Occipital lobe (tissue), 2 donors: ENCODE data around the gene CHCHD1. TPM values are rescaled to one million over a fixed set of nuclear protein-coding genes. Genes with fewer than 3 reads are reported as not detected.
"Not testable (repeated sequence)": the region's sequence is repeated elsewhere in the genome, so short reads cannot be mapped to it uniquely, and the experiment has no call there.

Source experiments
- DNase-seq: peaks from one replicate; lab custom pipeline; 2025; lab: John Stamatoyannopoulos, UW
- total RNA-seq: library from RNA; depleted of rRNA; stranded (reverse); fragments of >200 nt; gene quantifications from one replicate; pipeline ENCODE4 v1.2.3, GENCODE V29; 2014

The CHCHD1 gene
- total RNA-seq, 1 donor from 2014 or later: 14.5 TPM

DNA sequence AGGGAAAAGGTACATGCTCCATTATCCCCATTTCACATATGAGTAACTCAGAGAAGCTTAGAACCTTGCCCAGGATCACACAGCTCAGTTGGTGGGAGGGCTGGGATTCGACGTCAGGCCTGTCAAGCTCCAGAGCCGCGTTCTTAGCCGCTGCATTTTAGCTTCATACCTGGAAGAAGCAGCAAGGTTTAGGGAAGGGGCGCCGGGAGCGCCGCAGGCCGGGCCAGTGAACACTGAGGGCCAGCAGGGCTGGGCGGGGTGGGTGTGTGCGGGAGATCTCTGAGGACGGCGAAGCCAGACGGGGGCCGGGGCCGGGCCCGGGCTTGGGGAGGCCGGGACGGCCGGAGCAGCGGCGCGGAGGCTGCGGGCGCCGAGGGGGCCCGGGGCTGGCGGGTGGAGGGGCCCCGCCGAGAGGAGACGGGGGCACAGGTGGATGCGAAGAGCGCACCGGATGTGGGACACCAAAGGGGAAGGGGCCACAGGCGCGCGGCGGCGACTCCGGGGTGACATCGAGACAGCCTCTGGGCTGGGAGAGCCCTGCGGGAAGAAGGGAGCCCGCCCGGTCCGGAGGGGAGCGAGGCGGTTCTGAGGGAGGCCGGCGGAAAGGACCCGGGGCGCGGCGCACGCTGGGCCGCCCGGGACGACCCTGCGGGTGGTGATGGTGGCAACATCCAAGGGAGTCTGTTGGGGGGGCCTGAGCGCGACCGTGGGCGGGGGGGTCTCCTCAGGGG is 29.1 kb downstream of the CHCHD1 start:
- DNase-seq: no peak

DNA sequence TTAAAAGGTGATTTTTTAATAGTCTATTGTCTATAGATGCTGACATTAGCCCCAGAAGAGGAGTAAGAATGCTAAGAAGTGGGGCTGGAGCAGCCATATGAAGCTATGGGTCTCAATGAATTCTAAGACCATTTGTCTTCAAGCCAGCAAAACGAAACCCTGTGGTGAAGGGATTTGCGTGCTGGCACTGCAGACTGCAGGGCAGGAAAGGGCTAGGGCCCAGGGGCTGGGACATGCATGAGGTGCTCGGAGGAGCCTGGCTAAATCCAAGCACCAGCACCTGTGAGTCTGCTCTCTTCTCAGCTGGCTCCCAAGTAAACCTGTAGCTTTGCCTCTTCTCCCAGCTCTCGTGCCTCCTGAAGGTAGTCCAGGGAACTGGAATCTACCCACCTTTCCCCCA is 30.8 kb downstream of the CHCHD1 start:
- no peak for DNase-seq

DNA sequence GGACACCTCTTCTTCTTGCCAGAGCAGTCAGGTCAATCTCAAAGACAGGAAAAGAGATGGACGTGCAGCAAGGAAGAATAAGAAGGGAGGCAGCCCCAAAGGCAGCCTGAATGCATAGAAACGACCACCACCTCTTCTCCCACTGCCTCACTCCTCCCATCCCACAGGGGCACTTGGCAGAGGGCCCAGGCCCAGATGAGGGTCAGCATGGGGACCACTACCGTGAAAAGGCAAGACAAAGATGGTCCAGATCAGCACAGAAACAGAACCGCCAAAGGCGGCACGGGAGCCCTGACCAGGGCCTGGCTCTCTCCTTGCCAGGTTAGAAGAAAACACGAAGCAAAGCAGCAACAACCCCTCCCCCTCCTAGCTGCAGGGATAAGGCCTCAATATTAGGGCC is 31.5 kb downstream of the CHCHD1 start:
- DNase-seq: no peak

DNA sequence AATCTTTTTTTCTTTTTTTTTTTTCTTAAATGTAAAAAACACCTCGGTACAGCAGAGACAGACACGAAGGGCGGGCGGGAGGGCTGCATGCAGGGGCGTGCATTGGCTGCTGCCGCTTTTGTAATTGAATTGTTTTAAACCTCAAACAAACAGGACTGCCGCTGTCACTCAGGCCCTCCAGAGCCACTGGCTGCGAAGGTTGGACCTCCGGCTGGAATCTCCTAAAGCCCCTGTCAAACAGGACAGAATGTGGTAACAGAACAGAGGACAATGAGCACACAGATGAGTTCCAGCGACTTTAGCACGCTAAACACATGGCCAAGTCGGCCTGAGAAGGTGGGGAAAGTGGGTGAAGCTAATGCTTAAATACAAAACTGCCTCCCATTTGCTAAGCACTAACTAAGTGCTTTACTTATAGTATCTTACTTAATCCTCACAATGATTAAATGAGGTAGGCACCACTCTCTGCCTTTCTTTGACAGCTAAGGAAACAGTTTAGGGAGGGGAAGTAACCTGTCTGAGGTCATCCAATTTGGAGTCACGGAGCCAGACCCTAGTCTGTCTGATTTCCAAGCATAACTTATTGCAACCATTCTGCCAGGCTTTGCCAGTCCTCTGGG is 32.5 kb downstream of the CHCHD1 start:
- DNase-seq: no peak

DNA sequence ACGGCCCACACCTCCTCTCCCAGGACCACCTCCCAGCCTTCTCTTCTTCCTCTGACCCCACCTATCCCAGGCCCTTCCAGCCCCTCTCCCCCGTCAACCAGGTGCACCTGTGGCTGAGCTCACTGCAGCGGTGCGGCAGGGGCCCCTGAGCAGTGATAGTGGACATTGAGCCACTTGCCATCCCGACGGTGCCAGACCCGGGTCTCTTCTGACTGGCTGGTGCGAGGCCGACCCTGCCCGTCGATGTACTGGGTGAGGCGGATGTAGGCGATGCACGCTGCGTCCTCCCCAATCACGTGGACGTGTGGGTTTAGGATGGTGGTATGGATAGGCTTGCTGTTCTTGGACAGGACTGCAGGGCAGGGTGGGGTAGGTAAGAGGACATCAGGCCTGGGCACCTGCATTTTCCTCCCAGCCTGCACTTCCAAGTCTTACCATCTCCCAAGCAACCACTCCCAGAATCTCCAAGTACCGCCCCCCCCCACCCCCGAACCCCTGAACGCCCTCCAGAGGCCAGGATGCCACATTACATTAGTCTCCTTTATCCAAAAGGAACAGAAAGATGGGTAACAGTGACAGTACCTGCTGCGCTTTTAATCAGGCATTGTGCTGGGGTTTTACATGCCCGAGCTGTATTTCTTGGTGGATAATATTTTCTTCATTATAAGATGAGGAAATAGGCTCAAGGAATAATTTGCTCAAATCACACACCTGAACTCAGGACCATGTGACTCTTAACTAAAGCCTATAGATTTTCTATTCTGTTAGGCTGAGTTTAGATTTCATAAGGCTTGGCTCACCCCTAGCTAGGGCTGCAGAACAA is 33.3 kb downstream of the CHCHD1 start:
- DNase-seq: no peak

DNA sequence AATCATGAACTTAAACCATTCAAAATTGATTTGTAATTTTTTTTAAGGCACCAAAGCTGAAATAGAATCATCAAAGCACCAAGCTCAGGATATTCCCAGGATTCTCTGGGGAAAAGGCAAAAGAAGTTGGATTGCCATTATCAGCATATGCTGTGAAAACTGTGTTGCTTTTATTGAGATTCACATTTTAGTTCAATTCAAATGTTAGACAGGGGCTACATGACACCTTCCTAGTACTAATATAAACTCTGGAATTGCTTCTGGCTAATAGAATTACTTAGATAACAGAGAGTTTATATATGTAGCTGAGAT is 33.8 kb downstream of the CHCHD1 start:
- no peak for DNase-seq

DNA sequence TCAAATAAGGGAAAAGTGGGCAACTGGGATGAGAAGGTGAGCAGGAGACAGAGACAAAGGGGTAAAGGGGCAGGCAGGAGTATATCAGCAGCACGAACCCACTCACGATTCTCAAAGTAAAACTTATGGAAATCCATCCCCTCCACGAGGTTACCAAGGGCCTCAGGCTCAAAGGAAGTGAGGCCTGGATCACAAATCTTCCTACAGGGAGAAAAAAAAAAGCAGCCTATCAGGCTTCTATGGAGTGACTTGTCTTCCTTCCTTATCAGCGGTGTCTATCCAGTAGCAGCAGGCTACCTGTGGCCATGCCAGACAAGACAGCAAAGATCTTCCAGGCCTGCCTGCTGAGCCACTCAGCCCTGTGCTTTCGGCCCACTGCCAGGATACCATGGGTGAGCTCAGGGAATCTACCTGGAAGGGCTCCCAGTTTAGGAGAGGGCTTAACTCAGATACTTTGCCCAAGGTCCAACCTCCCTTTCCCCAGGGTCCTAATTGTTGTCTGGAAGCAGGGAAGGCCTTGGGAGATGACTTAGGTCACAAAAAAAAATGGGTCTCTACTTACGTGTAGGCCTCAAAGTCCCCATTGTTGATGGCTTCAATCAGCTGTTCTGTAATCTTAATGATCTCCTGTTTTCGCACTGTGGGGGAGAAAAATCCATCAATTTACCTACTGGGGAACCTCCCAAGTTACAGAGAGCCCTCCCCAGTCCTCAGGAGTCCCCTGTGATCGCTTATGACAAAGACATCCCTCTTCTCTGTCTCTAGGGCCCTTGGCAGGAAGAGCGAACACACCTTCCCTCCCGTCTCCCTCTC is 35.3 kb downstream of the CHCHD1 start:
- no peak for DNase-seq

DNA sequence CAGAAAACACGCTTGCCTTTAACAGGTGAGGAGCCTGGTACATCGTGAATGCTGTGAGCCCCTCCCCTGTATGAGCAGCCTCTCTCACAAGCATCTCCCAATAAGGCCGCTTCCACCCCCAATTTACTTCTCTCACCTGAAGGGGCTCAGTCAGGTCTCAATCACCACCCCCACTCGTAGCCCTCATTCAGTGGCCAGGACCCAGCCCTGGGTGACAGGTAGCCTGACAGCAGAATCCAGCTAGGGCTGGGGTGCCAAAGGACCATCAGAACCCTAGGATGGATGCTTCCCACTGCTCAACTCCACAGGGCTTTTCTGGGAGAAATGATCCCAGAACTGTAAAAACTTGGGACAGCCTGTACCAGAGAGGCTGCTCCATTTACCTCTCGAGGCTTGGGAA is 36.0 kb downstream of the CHCHD1 start:
- no peak for DNase-seq

DNA sequence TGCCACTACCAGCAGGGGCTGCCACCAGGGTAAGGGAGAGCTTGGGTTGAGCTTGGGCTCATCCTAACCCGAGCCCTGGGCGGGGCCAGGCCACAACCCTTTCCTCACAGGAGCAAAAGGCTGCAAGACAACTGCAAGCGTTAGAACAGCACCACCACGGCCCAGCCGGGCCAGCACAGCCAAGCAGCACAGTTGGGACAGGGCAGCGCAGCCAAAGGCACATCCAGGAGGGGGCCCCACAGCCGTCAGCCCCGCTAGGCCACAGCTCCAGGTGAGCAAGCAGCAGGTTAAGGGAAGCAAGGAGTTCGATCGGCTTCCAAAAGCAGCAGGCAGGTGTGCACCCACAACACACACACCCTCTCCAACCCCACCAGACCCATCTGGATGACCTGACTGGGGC is 36.6 kb downstream of the CHCHD1 start:
- no peak for DNase-seq

DNA sequence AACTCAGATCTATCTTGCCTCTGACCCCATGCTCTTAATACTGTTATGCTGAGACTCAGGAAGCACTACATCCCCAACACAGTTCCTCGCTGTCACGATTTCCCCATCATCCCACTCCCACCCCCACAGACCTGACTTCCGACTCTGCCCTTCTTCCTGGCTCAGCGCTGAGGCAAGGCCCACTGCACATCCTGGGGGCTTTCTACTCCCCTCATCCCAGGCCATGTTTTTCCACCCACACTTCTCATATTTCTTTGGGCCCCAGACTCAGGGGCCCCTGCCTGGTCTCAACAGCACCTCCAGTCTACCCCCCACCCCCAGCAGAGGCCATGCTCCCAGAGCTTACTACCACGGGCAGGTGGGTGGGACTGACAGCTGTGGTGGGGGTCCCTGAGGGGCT is 37.2 kb downstream of the CHCHD1 start:
- no peak for DNase-seq

DNA sequence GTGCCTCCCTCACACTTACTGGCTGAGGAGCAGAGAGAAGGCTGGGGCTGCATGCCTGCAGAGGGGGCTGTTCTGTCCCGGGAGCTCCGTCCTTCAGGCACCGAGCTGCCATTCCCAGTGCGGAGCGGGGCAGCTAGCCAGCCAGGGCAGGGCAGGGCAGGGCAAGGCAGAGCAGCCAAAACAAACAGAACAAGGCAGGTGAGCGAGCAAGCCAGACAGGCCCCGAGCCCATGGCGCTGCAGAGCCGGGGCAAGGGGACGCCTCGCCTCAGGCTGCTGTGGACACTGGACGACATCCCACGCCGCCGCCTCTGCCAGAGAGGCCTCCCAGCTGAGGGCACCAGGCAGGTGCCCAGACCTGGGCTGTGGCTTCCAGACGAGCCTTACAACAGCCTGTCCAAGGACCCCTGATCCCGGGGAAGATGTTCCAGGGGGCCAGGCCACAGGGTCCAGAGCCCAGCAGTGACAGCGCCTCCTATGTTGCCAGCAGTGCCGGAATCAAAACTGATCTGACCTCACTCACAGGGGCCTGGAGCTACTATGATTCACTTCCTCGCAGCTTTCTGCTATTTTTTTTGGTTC is 37.8 kb downstream of the CHCHD1 start:
- no peak for DNase-seq

DNA sequence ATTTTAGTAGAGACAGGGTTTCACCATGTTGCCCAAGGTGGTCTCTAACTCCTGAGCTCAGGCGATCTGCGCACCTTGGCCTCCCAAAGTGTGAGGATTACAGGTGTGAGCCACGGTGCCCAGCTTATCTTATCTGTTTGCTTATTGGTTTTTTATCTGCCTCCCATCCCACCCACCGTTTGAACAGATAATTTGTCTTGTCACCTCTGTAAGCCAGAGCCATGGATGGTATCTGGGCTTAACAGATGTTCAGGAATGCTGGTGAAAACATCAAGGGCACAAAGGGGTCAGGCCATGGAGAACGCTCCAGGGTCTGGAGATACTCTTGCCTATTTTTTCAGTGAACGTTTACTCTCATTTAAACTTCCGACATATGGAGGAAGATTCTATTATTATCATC is 41.5 kb downstream of the CHCHD1 start:
- DNase-seq: no peak

DNA sequence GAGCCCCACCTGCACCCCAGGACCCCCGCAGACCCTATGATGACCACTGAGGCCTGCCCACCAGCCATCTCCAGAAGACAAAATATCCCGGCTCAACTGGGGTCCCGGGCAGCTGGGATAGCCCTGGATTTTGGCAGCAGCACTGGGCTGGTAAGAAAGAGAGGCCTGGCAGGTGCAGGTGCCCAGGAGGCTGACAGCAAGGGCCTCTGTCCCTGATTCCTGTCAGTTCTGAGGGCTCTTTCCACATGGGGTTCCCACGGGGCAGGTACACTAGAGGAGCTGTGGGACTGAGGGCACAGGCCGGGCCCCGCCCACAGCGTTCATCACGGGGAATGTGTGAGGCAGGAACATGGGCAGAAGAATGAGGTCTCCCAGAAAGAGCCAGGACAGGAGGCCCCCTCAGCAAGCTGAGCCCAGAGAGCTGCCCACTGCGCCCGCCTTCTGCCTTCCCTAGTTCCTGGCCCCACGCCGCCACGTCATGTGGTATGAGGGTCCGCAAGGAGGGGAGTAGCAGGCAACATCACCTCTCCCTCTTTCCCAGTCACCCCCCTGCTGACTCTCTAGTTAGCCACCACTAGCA is 42.4 kb downstream of the CHCHD1 start:
- no peak for DNase-seq

DNA sequence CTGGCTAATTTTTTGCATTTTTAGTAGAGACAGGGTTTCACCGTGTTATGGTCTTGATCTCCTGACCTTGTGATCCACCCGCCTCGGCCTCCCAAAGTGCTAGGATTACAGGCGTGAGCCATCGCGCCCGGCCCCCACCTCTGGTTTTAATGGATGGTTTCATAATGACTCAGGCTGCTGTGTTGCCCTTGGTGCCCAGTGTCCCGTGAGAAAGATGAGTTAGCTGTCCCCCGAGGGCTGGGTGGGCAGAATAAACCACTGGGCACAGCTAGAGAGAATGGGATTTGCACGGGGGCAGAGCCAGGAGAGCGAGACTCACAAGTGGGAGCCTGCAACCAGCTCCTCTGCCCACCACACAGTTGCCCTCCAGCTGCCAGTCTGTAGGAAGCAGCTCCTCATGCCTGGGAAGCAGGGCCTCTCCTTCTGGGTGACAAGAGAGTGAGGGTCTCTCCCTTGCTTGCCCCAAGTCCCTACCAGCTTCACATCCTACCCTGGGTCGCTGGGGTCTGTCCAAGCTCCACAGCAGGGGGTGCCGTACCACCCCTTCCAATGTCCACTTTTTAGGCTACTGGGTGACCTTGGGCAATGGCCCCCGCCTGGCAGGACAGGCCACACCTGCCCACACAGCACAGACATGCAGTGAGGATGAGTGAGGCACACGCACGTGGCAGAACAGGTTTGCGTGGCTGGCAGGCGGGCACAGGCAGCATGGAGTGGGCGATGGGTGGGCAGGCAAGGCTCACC is 45.7 kb downstream of the CHCHD1 start:
- no peak for DNase-seq

DNA sequence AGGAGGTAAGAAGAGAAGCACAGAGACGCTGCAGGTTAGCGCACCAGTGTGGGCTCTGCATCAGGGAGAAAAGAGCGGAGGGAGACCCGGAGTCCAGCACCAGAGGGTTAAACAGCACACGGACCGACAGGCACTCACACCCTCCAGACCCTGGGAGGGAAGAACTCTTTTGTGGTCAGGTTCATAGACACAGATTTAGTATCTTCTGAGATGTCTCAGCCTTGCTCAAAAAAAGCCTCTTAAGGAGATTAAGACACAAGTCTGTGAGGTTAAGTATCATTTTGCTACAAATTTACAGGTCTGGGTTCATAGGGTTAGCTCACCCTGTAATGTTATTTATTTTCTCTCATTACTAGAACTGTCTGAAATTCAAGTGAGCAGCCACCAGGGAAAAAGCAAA is 46.3 kb downstream of the CHCHD1 start:
- DNase-seq: no peak

DNA sequence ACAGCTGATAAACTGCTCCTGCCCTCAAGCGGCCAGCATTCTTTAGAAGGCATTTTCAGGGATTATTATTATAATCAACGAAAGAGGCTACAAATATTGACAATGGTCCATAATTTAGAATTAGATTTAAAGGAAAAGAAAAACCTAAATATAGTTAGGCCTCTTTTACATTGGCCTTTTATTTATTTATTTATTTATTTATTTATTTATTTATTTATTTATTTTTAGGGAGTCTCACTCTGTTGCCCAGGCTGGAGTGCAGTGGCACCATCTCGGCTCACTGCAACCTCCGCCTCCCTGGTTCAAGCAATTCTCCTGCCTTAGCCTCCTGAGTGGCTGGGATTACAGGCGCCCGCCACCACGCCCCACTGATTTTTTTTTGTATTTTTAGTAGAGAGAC is 47.2 kb downstream of the CHCHD1 start:
- not testable (repeated sequence) for DNase-seq
